Panc1 (cell line): ENCODE data around the gene CHRNB1.

Experiments used
- POLR2AphosphoS5 ChIP-seq: IDR thresholded peaks from 2 replicates; pipeline ENCODE4 v1.6.1; 2012; ENCODE audit warnings: mild to moderate bottlenecking, low read depth, low read length, moderate library complexity
- REST ChIP-seq, 2 experiments: IDR thresholded peaks; 2 replicates each; pipeline ENCODE4 v1.6.1; 2011 to 2012; ENCODE audit warnings: low read depth in 2 of 2, control low read depth in 1 of 2, low read length in 1 of 2, mild to moderate bottlenecking in 1 of 2, moderate library complexity in 1 of 2; ENCODE audit not compliant: insufficient read depth in 1 of 2
- TF ChIP-seq, protein P1 (sequence below): fragments of 450-650 bp; IDR thresholded peaks from 2 replicates; pipeline ENCODE4 v1.5.1; 2017; ENCODE audit warnings: mild to moderate bottlenecking

- TF ChIP-seq, protein P1, sequence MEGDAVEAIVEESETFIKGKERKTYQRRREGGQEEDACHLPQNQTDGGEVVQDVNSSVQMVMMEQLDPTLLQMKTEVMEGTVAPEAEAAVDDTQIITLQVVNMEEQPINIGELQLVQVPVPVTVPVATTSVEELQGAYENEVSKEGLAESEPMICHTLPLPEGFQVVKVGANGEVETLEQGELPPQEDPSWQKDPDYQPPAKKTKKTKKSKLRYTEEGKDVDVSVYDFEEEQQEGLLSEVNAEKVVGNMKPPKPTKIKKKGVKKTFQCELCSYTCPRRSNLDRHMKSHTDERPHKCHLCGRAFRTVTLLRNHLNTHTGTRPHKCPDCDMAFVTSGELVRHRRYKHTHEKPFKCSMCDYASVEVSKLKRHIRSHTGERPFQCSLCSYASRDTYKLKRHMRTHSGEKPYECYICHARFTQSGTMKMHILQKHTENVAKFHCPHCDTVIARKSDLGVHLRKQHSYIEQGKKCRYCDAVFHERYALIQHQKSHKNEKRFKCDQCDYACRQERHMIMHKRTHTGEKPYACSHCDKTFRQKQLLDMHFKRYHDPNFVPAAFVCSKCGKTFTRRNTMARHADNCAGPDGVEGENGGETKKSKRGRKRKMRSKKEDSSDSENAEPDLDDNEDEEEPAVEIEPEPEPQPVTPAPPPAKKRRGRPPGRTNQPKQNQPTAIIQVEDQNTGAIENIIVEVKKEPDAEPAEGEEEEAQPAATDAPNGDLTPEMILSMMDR = no peak
- TF ChIP-seq REST (IDR thresholded peaks at IDR 0.05; ENCODE audit: insufficient read depth in 1 of 2, low read depth in 2 of 2, low read length in 1 of 2) = no peak
- TF ChIP-seq POLR2AphosphoS5 = no peak
Measured at GRCh38 chr17:7425316-7425715, 19.5 kb upstream of the CHRNB1 start, which contains the start of gene SPEM2.
